HG02943 (cell line): ENCODE measurements around the gene RMP24.
"Not testable (repeated sequence)": the region's sequence is repeated elsewhere in the genome, so short reads cannot be mapped to it uniquely, and the experiment has no call there.

ENCODE experiments used
- ATAC-seq: cut with Tn5 transposase; IDR thresholded peaks from one replicate; pipeline ENCODE4 v1.9.1; 2021; ENCODE audit warnings: mild to moderate bottlenecking, low read depth, moderate library complexity; ENCODE audit not compliant: unreplicated experiment

Gene RMP24

GRCh38 chr18:36024241-36024640 is 51.8 kb downstream of the RMP24 start:
- ATAC-seq: not testable (repeated sequence)

GRCh38 chr18:36025025-36025424 is 52.5 kb downstream of the RMP24 start:
- ATAC-seq: no peak

GRCh38 chr18:36028859-36029258 is 56.4 kb downstream of the RMP24 start:
- no peak for ATAC-seq
